OCI-LY7 (cell line): ENCODE results near the gene FBXW11. TPM values are rescaled to one million over a fixed set of nuclear protein-coding genes. Genes with fewer than 3 reads are reported as not detected.

Experiments
- BruUV-seq: library from RNA; stranded (reverse); fragments of 400-500 nt; replicated peaks from 2 replicates; lab custom pipeline; 2021; lab: Mats Ljungman, UMichigan
- CTCF ChIA-PET: fragments of 300-600 bp; sonication (Branson Sonifier 250); formaldehyde crosslinking; loops from one replicate; lab custom pipeline; 2022; ENCODE audit warnings: antibody characterized with exemption; ENCODE audit not compliant: unreplicated experiment; lab: Charles Lee
- POLR2A ChIA-PET: fragments of 300-600 bp; sonication (Branson Sonifier 250); formaldehyde crosslinking; loops from one replicate; lab custom pipeline; 2022; ENCODE audit warnings: antibody characterized with exemption; lab: Charles Lee
- DNase-seq: peaks from one replicate; pipeline ENCODE4 v3.0.0-alpha.2; 2015; ENCODE audit warnings: low spot score
- H2AFZ ChIP-seq: fragments of 200-600 bp; sonication (generic), shearing (Covaris generic); 2 replicates; pipeline ENCODE4 v1.6.1; 2014; ENCODE audit warnings: mild to moderate bottlenecking, antibody characterized with exemption, low read length, moderate library complexity
- H3K27ac ChIP-seq: fragments of 200-600 bp; sonication (generic); 2 replicates; pipeline ENCODE4 v1.5.1; 2014; ENCODE audit warnings: mixed run types, low read depth, mild to moderate bottlenecking, moderate library complexity, low read length, inconsistent platforms; ENCODE audit not compliant: poor library complexity, severe bottlenecking
- H3K36me3 ChIP-seq: fragments of 200-600 bp; sonication (generic); 2 replicates; pipeline ENCODE4 v1.6.1; 2014; ENCODE audit warnings: mild to moderate bottlenecking, antibody characterized with exemption, low read length, moderate library complexity, mixed read lengths; ENCODE audit not compliant: insufficient read depth
- H3K4me1 ChIP-seq: fragments of 200-600 bp; sonication (generic); 2 replicates; pipeline ENCODE4 v1.5.1; 2014; ENCODE audit warnings: mild to moderate bottlenecking, low read length; ENCODE audit not compliant: insufficient read depth, poor library complexity, severe bottlenecking
- H3K4me2 ChIP-seq: fragments of 200-600 bp; sonication (generic); 2 replicates; pipeline ENCODE4 v1.6.1; 2014; ENCODE audit warnings: mild to moderate bottlenecking, low read length
- H3K4me3 ChIP-seq: fragments of 200-600 bp; sonication (generic); 2 replicates; pipeline ENCODE4 v1.5.1; 2014; ENCODE audit warnings: mild to moderate bottlenecking, low read depth, low read length; ENCODE audit not compliant: poor library complexity, severe bottlenecking
- H3K79me2 ChIP-seq: fragments of 200-600 bp; sonication (generic); 2 replicates; pipeline ENCODE4 v1.6.1; 2016; ENCODE audit warnings: low read depth, mild to moderate bottlenecking, low read length, moderate library complexity, mixed read lengths; ENCODE audit not compliant: insufficient read depth
- H3K9me2 ChIP-seq: fragments of 200-600 bp; sonication (generic); 2 replicates; pipeline ENCODE4 v1.6.1; 2016; ENCODE audit warnings: mild to moderate bottlenecking, low read length, mixed read lengths; ENCODE audit not compliant: insufficient read depth
- H3K9me3 ChIP-seq: fragments of 200-600 bp; sonication (generic); 2 replicates; pipeline ENCODE4 v1.6.1; 2014; ENCODE audit warnings: mild to moderate bottlenecking, mixed run types, low read length, mixed read lengths
- H4K20me1 ChIP-seq: fragments of 200-600 bp; sonication (generic); 2 replicates; pipeline ENCODE4 v1.6.1; 2014; ENCODE audit warnings: mild to moderate bottlenecking, antibody characterized with exemption, low read length, moderate library complexity, mixed read lengths; ENCODE audit not compliant: insufficient read depth
- CTCF ChIP-seq: fragments of 200-600 bp; sonication (generic); conservative IDR thresholded peaks from 2 replicates; pipeline ENCODE4 v1.5.1; 2014; ENCODE audit warnings: mild to moderate bottlenecking, antibody characterized with exemption, low read length, moderate library complexity, mixed read lengths
- EZH2phosphoT487 ChIP-seq: fragments of 200-600 bp; sonication (generic); IDR thresholded peaks from 2 replicates; pipeline ENCODE4 v1.6.1; 2018; ENCODE audit warnings: low read depth, borderline replicate concordance, mild to moderate bottlenecking, mixed run types, antibody characterized with exemption, low read length, moderate library complexity, mixed read lengths
- intact Hi-C: fragments of 100-400 bp; cut with micrococcal nuclease; formaldehyde crosslinking; loops from one replicate; pipeline ENCODE4 v1.10.0; 2022; ENCODE audit not compliant: unreplicated experiment
- total RNA-seq, 2 experiments: library from RNA; depleted of rRNA in 1 of 2; stranded (reverse); fragments of >200 nt in 1 of 2; shearing (Covaris generic) in 1 of 2; gene quantifications; 2 replicates each; pipeline ENCODE4 v1.2.3, GENCODE V29; 2014 to 2022

Gene FBXW11
- total RNA-seq, 2 experiments from 2014 or later, result 33.0 to 51.5 TPM

GRCh38 chr5:171906066-171906570 is 100.3 kb downstream of the FBXW11 start:
- no peaks in the 10 kb centered on the region for H3K9me2 ChIP-seq
- no peak overlapping the region for H3K4me3 ChIP-seq
- POLR2A ChIA-PET, result interaction anchor here (0.9 to 1.3 kb wide), 3 partner anchors 25 to 101 kb away, joined by 3 to 5 read pairs (median 4); no protein-coding TSS in a partner anchor
- peaks cover 3% of the 10 kb centered on the region for H3K4me1 ChIP-seq
- DNase-seq, result no peak
- H3K36me3 ChIP-seq, result peaks cover 16% of the 10 kb centered on the region; the same call in 1 of the 2 replicates
- H3K27ac ChIP-seq, result no peak overlapping the region
- H2AFZ ChIP-seq, result no peak overlapping the region
- intact Hi-C loops, result loop anchor here (2.0 kb wide), 1 partner anchor 421 kb away; no protein-coding TSS in a partner anchor
- TF ChIP-seq CTCF (no peak), EZH2phosphoT487 (no peak)
- H3K9me3 ChIP-seq, result no peaks in the 10 kb centered on the region
- no peak overlapping the region for H3K4me2 ChIP-seq
- no TSS peak for BruUV-seq
- peaks cover 17% of the 10 kb centered on the region; the same call in 1 of the 2 replicates for H4K20me1 ChIP-seq
- CTCF ChIA-PET, result no interaction called here
- no peaks in the 10 kb centered on the region for H3K79me2 ChIP-seq

- POLR2A ChIA-PET, result interaction anchor here (0.6 to 0.8 kb wide), 2 partner anchors 373 to 515 kb away, joined by 4 to 6 read pairs; no protein-coding TSS in a partner anchor
- Histone ChIP-seq H3K9me3 (no peaks in the 10 kb centered on the region), H2AFZ (no peak overlapping the region), H3K4me3 (no peak overlapping the region), H4K20me1 (peaks cover 14% of the 10 kb centered on the region; the same call in 1 of the 2 replicates), H3K4me2 (no peak overlapping the region), H3K36me3 (peaks cover 12% of the 10 kb centered on the region; the same call in 1 of the 2 replicates), H3K27ac (no peak overlapping the region), H3K4me1 (no peaks in the 10 kb centered on the region), H3K9me2 (no peaks in the 10 kb centered on the region), H3K79me2 (no peaks in the 10 kb centered on the region)
- intact Hi-C loops, result no loop called here
- DNase-seq, result no peak
- BruUV-seq, result no TSS peak
- CTCF ChIA-PET, result no interaction called here
- TF ChIP-seq EZH2phosphoT487, result no peak
- TF ChIP-seq CTCF, result no peak
Observed at GRCh38 chr5:171904886-171905285, 101.6 kb downstream of the FBXW11 start.

GRCh38 chr5:171901764-171902163 is 104.7 kb downstream of the FBXW11 start:
- no peak overlapping the region for H3K27ac ChIP-seq
- no TSS peak for BruUV-seq
- no peak overlapping the region for H3K4me3 ChIP-seq
- no peak overlapping the region for H2AFZ ChIP-seq
- CTCF ChIA-PET, result no interaction called here
- H3K9me2 ChIP-seq, result no peaks in the 10 kb centered on the region
- no peaks in the 10 kb centered on the region for H3K4me1 ChIP-seq
- TF ChIP-seq CTCF (no peak), EZH2phosphoT487 (no peak)
- H3K9me3 ChIP-seq, result no peaks in the 10 kb centered on the region
- no peak overlapping the region for H3K4me2 ChIP-seq
- H3K79me2 ChIP-seq, result no peaks in the 10 kb centered on the region
- no peak for DNase-seq
- intact Hi-C loops, result no loop called here
- no peaks in the 10 kb centered on the region for H4K20me1 ChIP-seq
- H3K36me3 ChIP-seq, result peaks cover 16% of the 10 kb centered on the region; the same call in 1 of the 2 replicates
- POLR2A ChIA-PET, result interaction anchor here (1.2 kb wide), 1 partner anchor 10 kb away, joined by 3 read pairs; no protein-coding TSS in a partner anchor
